ENCODE results near the gene CUBN.

DNA sequence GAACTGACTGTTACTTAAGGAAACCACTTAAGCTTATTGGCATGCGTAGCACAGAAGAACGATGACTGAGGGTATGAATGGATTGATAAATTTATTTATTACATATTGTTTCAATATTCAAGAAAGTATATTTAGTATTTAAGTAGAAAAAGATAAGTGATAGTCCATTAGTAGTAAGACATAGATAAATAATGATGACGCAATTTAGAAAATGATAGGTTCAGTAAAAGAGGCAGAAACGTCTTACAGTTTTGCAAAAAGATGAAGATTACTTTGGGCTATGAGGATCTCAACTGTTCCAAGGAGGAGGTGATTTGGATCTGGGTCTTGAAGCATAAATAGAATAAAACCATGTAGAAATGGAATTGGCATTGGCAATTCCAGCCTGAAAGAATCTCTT is 275.8 kb downstream of the CUBN start:
- TF ChIP-seq EZH2phosphoT487 (IDR thresholded peaks at IDR 0.05; ENCODE audit: insufficient read depth, low read depth) (no peak), EZH2 (IDR thresholded peaks at IDR 0.05; ENCODE audit: insufficient read depth, poor library complexity, severe bottlenecking) (no peak)
